BE2C (cell line): ENCODE results near the gene POU3F3. TPM values are rescaled to one million over a fixed set of nuclear protein-coding genes. Genes with fewer than 3 reads are reported as not detected.

Experiments
- DNase-seq: peaks from one replicate; pipeline ENCODE4 v3.0.0-alpha.2; 2020
- H3K27me3 ChIP-seq: fragments of 250-450 bp; sonication (Bioruptor Pico); 2 replicates; pipeline ENCODE4 v1.5.1; 2020; ENCODE audit warnings: mild to moderate bottlenecking
- H3K36me3 ChIP-seq: fragments of 250-450 bp; sonication (Bioruptor Pico); 2 replicates; pipeline ENCODE4 v1.5.1; 2020; ENCODE audit warnings: mild to moderate bottlenecking
- H3K4me1 ChIP-seq: fragments of 250-450 bp; sonication (Bioruptor Pico); 2 replicates; pipeline ENCODE4 v1.5.1; 2020
- H3K4me3 ChIP-seq: 2 replicates; pipeline ENCODE4 v1.5.1; 2011; ENCODE audit warnings: low read depth, low read length
- H3K9me3 ChIP-seq: fragments of 250-450 bp; sonication (Bioruptor Pico); 2 replicates; pipeline ENCODE4 v1.5.1; 2020
- polyA plus RNA-seq: library from polyadenylated mRNA; unstranded; fragments of >200 nt; gene quantifications from one replicate; pipeline ENCODE4 v1.2.1, GENCODE V29; 2012; ENCODE audit warnings: low read depth, missing spikeins; ENCODE audit not compliant: insufficient read length, insufficient read depth
- TF ChIP-seq, protein P1 (sequence below): IDR thresholded peaks from 2 replicates; pipeline ENCODE4 v1.5.1; 2012; ENCODE audit warnings: mild to moderate bottlenecking, low read depth, low read length

POU3F3 gene
- polyA plus RNA-seq: not detected

DNA sequence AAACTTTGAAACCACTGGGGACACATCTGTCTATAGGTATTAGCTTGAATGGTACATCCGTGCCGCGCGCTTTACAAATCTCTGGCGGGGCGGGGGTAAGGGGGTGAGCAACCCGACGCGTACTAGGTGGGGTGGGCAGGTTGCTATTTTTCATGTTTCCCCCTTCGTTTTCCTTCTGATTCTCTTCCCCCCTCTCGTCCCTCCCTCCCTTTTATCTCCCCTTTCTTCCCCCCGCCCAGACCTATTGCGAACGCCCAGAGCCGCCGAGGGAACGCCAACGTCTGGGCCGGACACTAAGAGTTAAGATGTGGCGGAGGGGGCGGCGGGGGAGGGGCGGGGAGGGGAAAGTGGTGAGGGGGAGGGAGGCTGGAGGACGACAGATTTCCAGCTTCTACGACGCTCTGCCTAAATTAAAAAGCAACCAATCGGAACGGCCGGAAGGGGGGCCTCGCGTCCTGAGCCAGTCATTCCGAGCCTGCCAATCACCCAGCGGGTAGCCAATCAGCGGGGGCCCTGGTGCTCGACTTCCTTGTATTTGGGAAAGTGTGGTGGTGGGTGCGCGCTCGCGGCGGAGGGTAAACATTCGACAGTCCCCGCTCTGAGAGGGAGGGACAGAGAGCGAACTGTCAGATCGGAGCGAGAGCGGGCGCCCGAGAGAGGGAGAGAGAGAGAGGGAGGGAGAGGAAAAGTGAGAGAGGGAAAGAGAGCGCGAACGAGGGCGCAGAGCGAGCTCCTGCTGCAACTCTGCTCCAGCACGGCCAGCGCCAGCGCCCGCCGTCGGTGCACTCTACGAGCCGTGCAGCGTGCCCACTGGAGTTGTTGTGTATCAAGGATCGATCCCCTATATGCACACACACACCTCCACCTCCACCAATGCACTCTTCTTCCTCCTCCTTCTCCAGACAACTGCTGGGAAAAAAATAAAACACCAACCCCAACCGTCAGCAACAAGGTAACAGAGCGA, at the start of gene POU3F3:
POU3F3 (plus strand) TSS at position 582 of the 964 bp plus-strand sequence. CDS start 1,396 bp downstream, outside the sequence.
- peak; percentile 76 for DNase-seq
- no peaks in the 10 kb centered on the region; the same call in 1 of the 2 replicates for H3K9me3 ChIP-seq
- TF ChIP-seq, protein P1, sequence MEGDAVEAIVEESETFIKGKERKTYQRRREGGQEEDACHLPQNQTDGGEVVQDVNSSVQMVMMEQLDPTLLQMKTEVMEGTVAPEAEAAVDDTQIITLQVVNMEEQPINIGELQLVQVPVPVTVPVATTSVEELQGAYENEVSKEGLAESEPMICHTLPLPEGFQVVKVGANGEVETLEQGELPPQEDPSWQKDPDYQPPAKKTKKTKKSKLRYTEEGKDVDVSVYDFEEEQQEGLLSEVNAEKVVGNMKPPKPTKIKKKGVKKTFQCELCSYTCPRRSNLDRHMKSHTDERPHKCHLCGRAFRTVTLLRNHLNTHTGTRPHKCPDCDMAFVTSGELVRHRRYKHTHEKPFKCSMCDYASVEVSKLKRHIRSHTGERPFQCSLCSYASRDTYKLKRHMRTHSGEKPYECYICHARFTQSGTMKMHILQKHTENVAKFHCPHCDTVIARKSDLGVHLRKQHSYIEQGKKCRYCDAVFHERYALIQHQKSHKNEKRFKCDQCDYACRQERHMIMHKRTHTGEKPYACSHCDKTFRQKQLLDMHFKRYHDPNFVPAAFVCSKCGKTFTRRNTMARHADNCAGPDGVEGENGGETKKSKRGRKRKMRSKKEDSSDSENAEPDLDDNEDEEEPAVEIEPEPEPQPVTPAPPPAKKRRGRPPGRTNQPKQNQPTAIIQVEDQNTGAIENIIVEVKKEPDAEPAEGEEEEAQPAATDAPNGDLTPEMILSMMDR: no peak
- H3K4me3 ChIP-seq: peak within 1 kb of the TSS; percentile 46
- H3K36me3 ChIP-seq: no peaks in the 10 kb centered on the region
- H3K27me3 ChIP-seq: peaks cover 76% of the 10 kb centered on the region
- H3K4me1 ChIP-seq: no peaks in the 10 kb centered on the region

DNA sequence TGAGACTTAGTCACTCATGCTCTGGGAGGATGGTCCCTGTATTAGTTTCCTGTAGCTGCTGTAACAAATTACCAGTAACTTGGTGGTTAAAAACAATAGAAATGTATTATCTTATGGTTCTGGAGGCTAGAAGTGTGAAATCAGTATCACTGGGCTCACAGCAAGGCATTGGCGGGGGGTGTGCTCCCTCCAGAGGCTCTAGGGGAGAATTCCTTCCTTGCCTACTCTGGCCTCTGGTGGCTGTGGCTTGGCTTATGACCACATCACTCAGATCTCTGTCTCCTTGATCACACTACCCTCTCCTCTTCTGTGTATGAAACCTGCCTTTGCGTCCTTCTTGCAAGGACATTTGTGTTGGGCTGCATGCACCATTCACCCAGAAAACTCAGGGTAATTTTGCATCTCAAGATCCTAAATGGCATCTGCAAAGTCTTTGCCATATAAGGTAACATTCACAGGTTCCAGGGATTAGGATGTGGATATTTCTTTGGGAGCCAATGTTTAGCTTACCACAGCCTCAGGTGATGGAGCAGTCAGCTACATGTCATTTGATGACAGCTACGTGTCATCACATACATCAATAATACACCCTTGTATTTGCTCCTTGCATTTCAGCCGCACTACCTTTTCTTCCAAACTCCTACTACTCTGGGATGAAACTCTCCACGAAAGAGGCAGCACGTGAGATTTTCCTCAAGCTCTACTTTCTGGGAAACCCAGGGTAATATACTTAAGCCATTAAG, 49.6 kb upstream of the POU3F3 start:
- H3K9me3 ChIP-seq: no peaks in the 10 kb centered on the region
- TF ChIP-seq, protein P1: no peak
- H3K27me3 ChIP-seq: no peaks in the 10 kb centered on the region
- peak; percentile 8 for DNase-seq
- H3K4me1 ChIP-seq: no peaks in the 10 kb centered on the region
- H3K36me3 ChIP-seq: no peaks in the 10 kb centered on the region
- H3K4me3 ChIP-seq: no peak overlapping the region

DNA sequence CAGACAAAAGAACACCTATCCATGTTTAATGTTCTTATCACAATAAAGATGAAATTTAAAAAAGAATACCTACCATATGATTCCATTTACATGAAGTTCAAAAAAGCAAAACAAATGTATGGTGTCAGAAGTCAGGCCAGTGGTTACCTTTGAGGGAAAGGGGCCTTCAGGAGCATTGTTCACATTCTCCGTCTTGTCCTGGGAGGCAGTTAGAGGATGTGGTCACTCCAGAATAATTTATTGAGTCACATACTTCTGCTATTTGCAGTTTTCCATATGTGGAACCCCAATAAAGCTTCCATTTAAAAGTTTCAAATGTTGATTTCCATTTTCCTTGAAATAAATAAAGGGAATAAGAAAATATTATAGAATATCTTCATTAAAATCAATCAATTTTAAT, 41.6 kb upstream of the POU3F3 start:
- Histone ChIP-seq H3K4me1 (no peaks in the 10 kb centered on the region), H3K9me3 (no peaks in the 10 kb centered on the region), H3K4me3 (no peak overlapping the region), H3K27me3 (no peaks in the 10 kb centered on the region), H3K36me3 (no peaks in the 10 kb centered on the region)
- no peak for DNase-seq
- TF ChIP-seq, protein P1: no peak

DNA sequence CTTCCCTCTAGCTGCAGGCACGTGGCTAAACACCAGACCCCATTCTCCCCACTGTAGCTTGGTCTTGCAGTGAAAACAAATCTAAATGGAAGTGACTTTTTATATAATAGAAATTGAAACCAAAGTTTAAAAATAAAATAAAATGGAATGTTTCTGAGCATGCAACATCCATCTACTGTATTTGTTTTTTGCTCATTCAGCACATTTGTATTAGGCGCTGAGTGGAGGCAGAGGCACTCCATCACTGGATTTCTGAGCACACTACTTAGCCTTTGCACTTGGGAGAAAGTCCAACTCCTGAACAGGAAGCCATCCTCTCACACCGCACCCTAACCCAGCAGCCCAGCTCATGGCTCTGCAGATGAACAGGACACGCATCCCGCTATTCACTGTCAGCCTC, 37.8 kb upstream of the POU3F3 start:
- TF ChIP-seq, protein P1: no peak
- DNase-seq: no peak
- no peaks in the 10 kb centered on the region for H3K9me3 ChIP-seq
- no peaks in the 10 kb centered on the region for H3K36me3 ChIP-seq
- H3K4me1 ChIP-seq: no peaks in the 10 kb centered on the region
- no peaks in the 10 kb centered on the region for H3K27me3 ChIP-seq
- no peak overlapping the region for H3K4me3 ChIP-seq

DNA sequence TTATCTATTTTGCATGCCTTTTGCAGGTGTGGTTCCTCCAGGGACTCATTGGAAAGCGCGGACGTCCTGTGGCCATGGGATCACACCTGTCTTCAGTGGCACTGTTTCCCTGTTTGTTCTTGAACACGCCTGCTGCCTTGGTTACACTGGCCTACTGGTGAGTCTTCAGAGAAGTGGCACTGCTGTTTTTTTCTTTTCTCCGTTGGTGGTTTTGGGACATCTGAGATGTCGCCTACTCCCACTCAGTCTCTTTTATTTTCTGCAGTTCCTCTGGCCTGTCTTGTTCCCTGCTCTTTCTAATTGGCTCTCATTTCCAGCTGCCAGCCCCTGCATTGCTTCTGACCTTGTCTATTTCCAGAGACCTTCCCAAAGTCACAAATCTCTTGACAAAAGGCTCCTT, 35.7 kb upstream of the POU3F3 start:
- H3K9me3 ChIP-seq: no peaks in the 10 kb centered on the region
- DNase-seq: no peak
- H3K27me3 ChIP-seq: no peaks in the 10 kb centered on the region
- no peaks in the 10 kb centered on the region for H3K36me3 ChIP-seq
- TF ChIP-seq, protein P1: no peak
- no peaks in the 10 kb centered on the region for H3K4me1 ChIP-seq
- no peak overlapping the region for H3K4me3 ChIP-seq
